Breast epithelium (tissue), 4 donors: Measurements from ENCODE around the gene MCTP2. TPM values are rescaled to one million over a fixed set of nuclear protein-coding genes. Genes with fewer than 3 reads are reported as not detected.
A peak's percentile ranks its signal among the peaks of the same experiment; 100 is the strongest.
"Not testable (repeated sequence)": the region's sequence is repeated elsewhere in the genome, so short reads cannot be mapped to it uniquely, and the experiment has no call there.

Source experiments
- DNase-seq, 2 donors: peaks; one replicate each; pipeline ENCODE4 v3.0.0-alpha.2; 2019; ENCODE audit warnings: low spot score in 2 of 2
- H3K27ac ChIP-seq, 2 donors: fragments of 200-600 bp; sonication (generic) in 1 of 2; one replicate each; pipeline ENCODE4 v1.5.1; 2016 to 2019; ENCODE audit warnings: mild to moderate bottlenecking in 1 of 2
- H3K27me3 ChIP-seq, 2 donors: fragments of 200-600 bp; sonication (generic) in 1 of 2; one replicate each; pipeline versions ENCODE4 v1.5.1 to v1.6.0; 2017 to 2019; ENCODE audit warnings: control low read depth in 1 of 2, mild to moderate bottlenecking in 1 of 2
- H3K36me3 ChIP-seq: fragments of 200-600 bp; one replicate; pipeline ENCODE4 v1.5.1; 2019
- H3K4me1 ChIP-seq, 2 donors: fragments of 200-600 bp; sonication (generic); one replicate each; pipeline ENCODE4 v1.5.1; 2016 to 2019; ENCODE audit warnings: control low read depth in 1 of 2
- H3K4me3 ChIP-seq, 3 donors: fragments of 200-600 bp; sonication (generic); 1 replicate in 2 of 3; 2 replicates in 1 of 3; pipeline ENCODE4 v1.5.1; 2016 to 2019; ENCODE audit warnings: mild to moderate bottlenecking in 3 of 3, moderate library complexity in 2 of 3
- H3K9me3 ChIP-seq, 2 donors: fragments of 200-600 bp; sonication (generic) in 1 of 2; one replicate each; pipeline ENCODE4 v1.5.1; 2016 to 2019; ENCODE audit warnings: control low read depth in 1 of 2
- POLR2A ChIP-seq: fragments of 450-650 bp; IDR thresholded peaks from one replicate; pipeline ENCODE4 v1.6.1; 2016; ENCODE audit warnings: antibody characterized with exemption, mild to moderate bottlenecking, moderate library complexity
- POLR2AphosphoS5 ChIP-seq, 3 donors: sonication (generic); formaldehyde crosslinking; IDR thresholded peaks; one replicate each; pipeline ENCODE4 v1.6.1; 2017; ENCODE audit warnings: antibody characterized with exemption in 3 of 3
- intact Hi-C: fragments of 100-400 bp; cut with DNase I; formaldehyde crosslinking; loops from one replicate; pipeline ENCODE4 v1.15.1; 2023; ENCODE audit warnings: low total_unique reads
- total RNA-seq, 3 donors: library from RNA; depleted of rRNA; stranded (reverse); fragments of >200 nt; gene quantifications; one replicate each; pipeline ENCODE4 v1.1.0, GENCODE V29; 2016
- TF ChIP-seq, protein P1 (sequence below), 3 donors: fragments of 450-650 bp; IDR thresholded peaks; one replicate each; pipeline ENCODE4 v1.5.1; 2016 to 2017; ENCODE audit warnings: antibody characterized with exemption in 3 of 3, mild to moderate bottlenecking in 3 of 3, moderate library complexity in 3 of 3

Gene MCTP2
- total RNA-seq, 3 donors from 2014 or later, result 6.4 to 46.2 (median 25.9) TPM

DNA sequence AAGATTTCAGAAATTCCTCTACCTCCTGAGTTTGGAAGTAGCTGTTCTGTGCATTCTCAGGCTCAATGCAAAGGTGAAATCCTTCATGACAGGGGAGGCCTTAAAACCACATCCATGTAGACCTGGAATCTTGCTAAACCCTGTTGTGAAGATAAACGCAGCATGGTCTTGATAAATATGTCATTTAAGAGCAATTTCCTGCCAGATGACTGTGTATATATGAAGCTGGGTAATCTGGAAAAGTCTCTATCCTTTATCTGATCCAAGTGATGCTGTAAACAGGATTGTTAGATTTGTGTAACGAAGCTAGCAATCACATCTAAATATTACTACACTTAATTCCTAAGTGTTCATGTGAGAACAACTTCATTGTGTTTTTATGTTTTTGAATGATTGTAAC is 9.1 kb downstream of the MCTP2 start:
- intact Hi-C loops, result no loop called here
- H3K36me3 ChIP-seq, result no peaks in the 10 kb centered on the region
- H3K27ac ChIP-seq, result peak overlapping the region in 1 of 2 donors; percentile 27
- no peaks in the 10 kb centered on the region for H3K9me3 ChIP-seq
- no peak for TF ChIP-seq POLR2AphosphoS5 (IDR thresholded peaks at IDR 0.05)
- TF ChIP-seq, protein P1, sequence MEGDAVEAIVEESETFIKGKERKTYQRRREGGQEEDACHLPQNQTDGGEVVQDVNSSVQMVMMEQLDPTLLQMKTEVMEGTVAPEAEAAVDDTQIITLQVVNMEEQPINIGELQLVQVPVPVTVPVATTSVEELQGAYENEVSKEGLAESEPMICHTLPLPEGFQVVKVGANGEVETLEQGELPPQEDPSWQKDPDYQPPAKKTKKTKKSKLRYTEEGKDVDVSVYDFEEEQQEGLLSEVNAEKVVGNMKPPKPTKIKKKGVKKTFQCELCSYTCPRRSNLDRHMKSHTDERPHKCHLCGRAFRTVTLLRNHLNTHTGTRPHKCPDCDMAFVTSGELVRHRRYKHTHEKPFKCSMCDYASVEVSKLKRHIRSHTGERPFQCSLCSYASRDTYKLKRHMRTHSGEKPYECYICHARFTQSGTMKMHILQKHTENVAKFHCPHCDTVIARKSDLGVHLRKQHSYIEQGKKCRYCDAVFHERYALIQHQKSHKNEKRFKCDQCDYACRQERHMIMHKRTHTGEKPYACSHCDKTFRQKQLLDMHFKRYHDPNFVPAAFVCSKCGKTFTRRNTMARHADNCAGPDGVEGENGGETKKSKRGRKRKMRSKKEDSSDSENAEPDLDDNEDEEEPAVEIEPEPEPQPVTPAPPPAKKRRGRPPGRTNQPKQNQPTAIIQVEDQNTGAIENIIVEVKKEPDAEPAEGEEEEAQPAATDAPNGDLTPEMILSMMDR (IDR thresholded peaks at IDR 0.05), result no peak
- TF ChIP-seq POLR2A, result no peak
- H3K4me3 ChIP-seq, result no peak overlapping the region
- H3K27me3 ChIP-seq, result no peaks in the 10 kb centered on the region
- no peaks in the 10 kb centered on the region for H3K4me1 ChIP-seq
- DNase-seq, result no peak

DNA sequence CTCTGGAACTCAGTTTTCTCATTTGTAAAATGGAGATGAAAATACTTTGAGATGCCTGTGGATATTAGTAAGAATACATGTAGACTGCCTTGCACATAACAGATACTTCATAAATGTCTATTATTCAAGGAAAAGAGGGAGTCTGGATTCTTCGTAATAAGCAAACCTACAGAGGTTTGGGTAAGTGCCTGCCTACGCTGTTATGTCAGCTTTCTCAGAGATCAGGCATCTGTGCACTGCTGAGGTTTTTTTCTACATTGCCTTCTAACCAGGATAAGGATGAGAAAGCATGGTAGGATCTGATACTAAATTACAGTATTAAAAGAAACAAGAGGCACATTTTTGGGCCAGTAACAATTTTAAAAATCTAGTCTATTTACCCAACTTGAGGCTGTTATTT is 10.9 kb downstream of the MCTP2 start:
- Histone ChIP-seq H3K27ac (no peak overlapping the region), H3K36me3 (no peaks in the 10 kb centered on the region), H3K4me1 (no peaks in the 10 kb centered on the region), H3K9me3 (no peaks in the 10 kb centered on the region), H3K4me3 (no peak overlapping the region), H3K27me3 (no peaks in the 10 kb centered on the region)
- intact Hi-C loops, result no loop called here
- DNase-seq, result no peak
- TF ChIP-seq POLR2A (no peak), POLR2AphosphoS5 (IDR thresholded peaks at IDR 0.05) (no peak)
- TF ChIP-seq, protein P1 (IDR thresholded peaks at IDR 0.05), result no peak

DNA sequence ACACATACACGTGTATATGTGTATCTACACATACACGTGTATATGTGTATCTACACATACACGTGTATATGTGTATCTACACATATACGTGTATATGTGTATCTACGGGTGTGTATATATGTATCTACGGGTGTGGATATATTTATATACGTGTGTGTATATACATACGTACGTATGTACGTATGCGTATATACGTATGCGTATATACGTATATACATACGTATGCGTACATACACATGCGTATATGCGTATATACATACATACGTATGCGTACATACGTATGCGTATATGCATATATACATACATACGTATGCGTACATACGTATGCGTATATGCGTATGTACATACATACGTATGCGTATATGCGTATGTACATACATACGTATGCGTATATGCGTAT is 11.6 kb downstream of the MCTP2 start:
- H3K36me3 ChIP-seq, H3K27ac ChIP-seq, H3K27me3 ChIP-seq, H3K4me3 ChIP-seq, intact Hi-C loops, DNase-seq, H3K9me3 ChIP-seq, H3K4me1 ChIP-seq: not testable (repeated sequence)

DNA sequence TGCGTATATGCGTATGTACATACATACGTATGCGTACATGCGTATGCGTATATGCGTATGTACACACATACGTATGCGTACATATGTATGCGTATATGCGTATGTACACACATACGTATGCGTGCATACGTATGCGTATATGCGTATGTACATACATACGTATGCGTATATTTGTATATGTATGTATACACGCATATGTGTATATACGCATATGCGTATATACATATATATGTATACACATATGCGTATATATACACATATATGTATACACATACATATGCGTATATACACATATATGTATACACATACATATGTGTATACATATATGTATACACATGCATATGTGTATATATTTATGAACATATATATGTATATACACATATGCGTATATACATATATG is 12.1 kb downstream of the MCTP2 start:
- Histone ChIP-seq H3K27ac (no peak overlapping the region), H3K9me3 (no peaks in the 10 kb centered on the region), H3K36me3 (no peaks in the 10 kb centered on the region), H3K4me1 (no peaks in the 10 kb centered on the region), H3K27me3 (no peaks in the 10 kb centered on the region), H3K4me3 (no peak overlapping the region)
- intact Hi-C loops, result no loop called here
- TF ChIP-seq, protein P1 (IDR thresholded peaks at IDR 0.05), result no peak
- TF ChIP-seq POLR2A (no peak), POLR2AphosphoS5 (IDR thresholded peaks at IDR 0.05) (no peak)
- no peak for DNase-seq

DNA sequence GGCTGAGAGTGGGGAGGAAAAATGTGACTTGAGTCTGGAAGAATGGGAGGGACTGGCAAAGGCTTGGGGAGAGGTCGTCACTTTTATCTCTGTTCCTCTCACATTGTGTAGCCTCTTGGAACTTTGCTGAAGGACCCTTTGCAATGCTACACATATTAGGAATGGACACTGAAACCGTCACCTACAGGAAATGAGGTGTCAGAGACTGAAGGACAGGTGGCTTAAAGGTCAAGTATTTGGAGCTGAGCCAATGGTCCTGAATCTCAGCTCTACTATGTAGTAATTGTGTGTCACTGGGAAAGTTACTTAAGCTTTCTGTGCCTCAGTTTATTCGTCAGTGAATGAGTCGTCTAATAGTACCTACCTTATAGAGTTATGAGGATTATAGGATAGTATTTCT is 14.7 kb downstream of the MCTP2 start:
- TF ChIP-seq POLR2A (no peak), POLR2AphosphoS5 (IDR thresholded peaks at IDR 0.05) (no peak)
- no peak for DNase-seq
- intact Hi-C loops, result no loop called here
- no peaks in the 10 kb centered on the region for H3K36me3 ChIP-seq
- no peak overlapping the region for H3K4me3 ChIP-seq
- no peaks in the 10 kb centered on the region for H3K4me1 ChIP-seq
- H3K27me3 ChIP-seq, result no peaks in the 10 kb centered on the region
- no peak overlapping the region for H3K27ac ChIP-seq
- no peaks in the 10 kb centered on the region for H3K9me3 ChIP-seq

DNA sequence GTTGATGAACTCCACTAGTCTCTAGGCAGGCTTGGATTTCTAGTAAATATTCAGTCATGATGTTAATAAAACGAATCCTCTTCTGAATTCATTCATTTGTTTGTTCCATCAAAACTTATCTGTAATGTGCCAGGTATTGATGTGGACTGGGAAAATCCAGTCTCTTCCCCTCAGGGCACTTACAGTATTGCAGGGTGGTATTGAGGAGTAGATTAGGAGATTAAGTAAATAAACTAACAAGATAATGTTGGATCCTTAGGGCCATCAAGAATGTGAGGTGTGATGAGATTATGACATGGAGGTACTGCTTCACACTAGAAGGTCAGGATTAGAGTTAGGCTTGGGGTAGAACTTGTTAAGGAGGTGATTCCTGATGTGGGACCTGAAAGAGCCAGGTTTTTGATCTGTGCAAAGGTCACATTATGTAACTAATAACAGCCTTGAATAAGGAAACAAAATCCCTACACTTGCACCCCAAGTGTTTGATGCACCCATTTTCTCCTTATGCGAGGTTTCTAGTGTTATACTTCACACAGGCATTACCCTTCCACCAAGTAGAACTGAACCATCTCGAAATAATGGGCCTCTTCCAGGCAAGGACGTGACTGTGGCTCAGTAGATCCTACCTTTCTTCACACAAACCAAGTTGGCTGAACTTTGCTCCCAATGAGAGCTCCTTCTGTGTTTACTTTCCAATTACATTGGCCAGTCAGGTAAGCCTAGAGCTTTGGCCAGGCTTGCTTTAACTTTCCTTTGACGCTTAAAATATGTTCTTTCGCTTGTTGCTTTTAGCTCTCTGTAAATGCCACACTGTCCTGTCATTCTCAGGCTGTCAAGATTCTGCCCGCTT is 16.7 kb downstream of the MCTP2 start:
- TF ChIP-seq, protein P1 (IDR thresholded peaks at IDR 0.05), result no peak
- TF ChIP-seq POLR2AphosphoS5 (IDR thresholded peaks at IDR 0.05), result no peak
- no peak for TF ChIP-seq POLR2A
- Histone ChIP-seq H3K27me3 (no peaks in the 10 kb centered on the region), H3K4me1 (no peaks in the 10 kb centered on the region), H3K36me3 (no peaks in the 10 kb centered on the region), H3K4me3 (no peak overlapping the region), H3K27ac (no peak overlapping the region), H3K9me3 (no peaks in the 10 kb centered on the region)
- no peak for DNase-seq
- intact Hi-C loops, result no loop called here
